Body of pancreas (tissue), 4 donors: ENCODE data around the gene PCSK5.
"Not testable (repeated sequence)": the region's sequence is repeated elsewhere in the genome, so short reads cannot be mapped to it uniquely, and the experiment has no call there.

Experiments
- CTCF ChIP-seq, 7 experiments: fragments of 450-650 bp in 4 of 7; fragments of 200-600 bp in 3 of 7; sonication (generic) in 3 of 7; IDR thresholded peaks; one replicate each; pipeline ENCODE4 v1.5.1; 2016 to 2019; ENCODE audit warnings: antibody characterized with exemption in 7 of 7
- POLR2A ChIP-seq, 3 donors: fragments of 450-650 bp; IDR thresholded peaks; one replicate each; pipeline ENCODE4 v1.6.1; 2016; ENCODE audit warnings: antibody characterized with exemption in 3 of 3, mild to moderate bottlenecking in 2 of 3

GRCh38 chr9:76307047-76307446 lies 416.6 kb downstream of the PCSK5 start:
- TF ChIP-seq CTCF, POLR2A (IDR thresholded peaks at IDR 0.05): not testable (repeated sequence)
